Epithelial cell of proximal tubule (primary cell): ENCODE results near the gene SAMD15. TPM values are rescaled to one million over a fixed set of nuclear protein-coding genes. Genes with fewer than 3 reads are reported as not detected.

ENCODE experiments used
- DNase-seq: peaks from one replicate; pipeline ENCODE4 v3.0.0-alpha.2; 2011; ENCODE audit warnings: low read depth
- H3K4me3 ChIP-seq: 2 replicates; pipeline ENCODE4 v1.5.1; 2011; ENCODE audit warnings: low read depth, mild to moderate bottlenecking, low read length
- CTCF ChIP-seq: conservative IDR thresholded peaks from 2 replicates; pipeline ENCODE4 v1.5.1; 2012; ENCODE audit warnings: low read depth, mild to moderate bottlenecking, low read length
- total RNA-seq: library from RNA; depleted of rRNA; stranded (reverse); fragments of >200 nt; gene quantifications from 2 replicates; pipeline ENCODE4 v1.2.3, GENCODE V29; 2015

The SAMD15 gene
- total RNA-seq, 1 donor from 2014 or later: 0.40 TPM

- DNase-seq: no peak
- H3K4me3 ChIP-seq: no peak within 1 kb of the TSS
- TF ChIP-seq CTCF: no peak
Measured at GRCh38 chr14:77423423-77423822, 46.2 kb downstream of the SAMD15 start, which contains the start of gene NOXRED1. TSS of gene NOXRED1 (minus strand) at chr14:77423523. CDS start at chr14:77422889, 634 bp downstream.

GRCh38 chr14:77424862-77425261 is 47.7 kb downstream of the SAMD15 start:
- TF ChIP-seq CTCF: no peak
- DNase-seq: no peak
- no peak overlapping the region for H3K4me3 ChIP-seq

- TF ChIP-seq CTCF: no peak
- DNase-seq: no peak
- H3K4me3 ChIP-seq: no peak overlapping the region
Measured at GRCh38 chr14:77426396-77426795, 49.2 kb downstream of the SAMD15 start.

GRCh38 chr14:77436042-77436441 is 58.9 kb downstream of the SAMD15 start:
- no peak for DNase-seq
- no peak for TF ChIP-seq CTCF
- no peak overlapping the region for H3K4me3 ChIP-seq

- DNase-seq: no peak
- TF ChIP-seq CTCF: no peak
- no peak overlapping the region for H3K4me3 ChIP-seq
Measured at GRCh38 chr14:77438596-77438995, 61.4 kb downstream of the SAMD15 start.

GRCh38 chr14:77439861-77440260 is 62.7 kb downstream of the SAMD15 start:
- TF ChIP-seq CTCF: no peak
- H3K4me3 ChIP-seq: no peak overlapping the region
- DNase-seq: no peak

Other genes with a start within 250 kb of the SAMD15 start
- 0.07 TPM in 1 of 2 replicates, not detected in the other for gene ZDHHC22, start 235.6 kb upstream of the SAMD15 start, total RNA-seq
- under 0.01 and 0.35 TPM in 2 replicates for gene TMEM63C, start 195.6 kb upstream of the SAMD15 start, total RNA-seq
- 0.12 and 0.14 TPM in 2 replicates for gene NGB, start 106.2 kb upstream of the SAMD15 start, total RNA-seq
- 15.5 and 17.8 TPM in 2 replicates for gene POMT2, start 56.5 kb upstream of the SAMD15 start, total RNA-seq
- 23.8 and 36.1 TPM in 2 replicates for gene GSTZ1, start 56.3 kb upstream of the SAMD15 start, total RNA-seq
- gene TMED8, start 285 bp upstream of the SAMD15 start, total RNA-seq: 9.9 and 10.1 TPM in 2 replicates
- gene NOXRED1, start 46.1 kb downstream of the SAMD15 start, total RNA-seq: not detected in 2 replicates
- gene VIPAS39, start 80.2 kb downstream of the SAMD15 start, total RNA-seq: 13.2 and 17.8 TPM in 2 replicates
- gene AHSA1, start 80.7 kb downstream of the SAMD15 start, total RNA-seq: 122 and 211 TPM in 2 replicates
- 0.75 TPM in 1 of 2 replicates, not detected in the other for gene ISM2, start 121.4 kb downstream of the SAMD15 start, total RNA-seq
- gene SPTLC2, start 239.3 kb downstream of the SAMD15 start, total RNA-seq: 34.9 and 42.8 TPM in 2 replicates